GM19240 (cell line): ENCODE results near the gene PRKN.

Experiments
- DNase-seq: peaks from one replicate; pipeline ENCODE4 v3.0.0; 2011; ENCODE audit warnings: low spot score; ENCODE audit not compliant: insufficient read length

Gene PRKN

GRCh38 chr6:161682982-161683381 is 1044.6 kb downstream of the PRKN start:
- DNase-seq = no peak

GRCh38 chr6:161679980-161680538 is 1047.5 kb downstream of the PRKN start:
- DNase-seq = no peak

- no peak for DNase-seq
Measured at GRCh38 chr6:161677188-161677587, 1050.4 kb downstream of the PRKN start.

- DNase-seq = no peak
Measured at GRCh38 chr6:161676586-161676985, 1051.0 kb downstream of the PRKN start.

- DNase-seq = no peak
Measured at GRCh38 chr6:161674930-161675682, 1052.5 kb downstream of the PRKN start.

GRCh38 chr6:161673026-161673425 is 1054.5 kb downstream of the PRKN start:
- no peak for DNase-seq

GRCh38 chr6:161671117-161671516 is 1056.4 kb downstream of the PRKN start:
- DNase-seq = no peak

- DNase-seq = no peak
Measured at GRCh38 chr6:161668665-161669064, 1058.9 kb downstream of the PRKN start.

GRCh38 chr6:161667957-161668356 is 1059.6 kb downstream of the PRKN start:
- DNase-seq = no peak

GRCh38 chr6:161663682-161664081 is 1063.9 kb downstream of the PRKN start:
- no peak for DNase-seq

- DNase-seq = no peak
Measured at GRCh38 chr6:161660666-161661571, 1066.6 kb downstream of the PRKN start.

- no peak for DNase-seq
Measured at GRCh38 chr6:161658211-161658610, 1069.4 kb downstream of the PRKN start.

GRCh38 chr6:161654209-161654608 is 1073.4 kb downstream of the PRKN start:
- DNase-seq = no peak

GRCh38 chr6:161651949-161652348 is 1075.6 kb downstream of the PRKN start:
- no peak for DNase-seq

- no peak for DNase-seq
Measured at GRCh38 chr6:161649841-161650240, 1077.7 kb downstream of the PRKN start.

GRCh38 chr6:161649068-161649467 is 1078.5 kb downstream of the PRKN start:
- no peak for DNase-seq

- no peak for DNase-seq
Measured at GRCh38 chr6:161647234-161647633, 1080.3 kb downstream of the PRKN start.

GRCh38 chr6:161644521-161644920 is 1083.0 kb downstream of the PRKN start:
- DNase-seq = no peak

GRCh38 chr6:161641175-161641574 is 1086.4 kb downstream of the PRKN start:
- DNase-seq = no peak

- DNase-seq = no peak
Measured at GRCh38 chr6:161639772-161640171, 1087.8 kb downstream of the PRKN start.

GRCh38 chr6:161637658-161638057 is 1089.9 kb downstream of the PRKN start:
- no peak for DNase-seq

- no peak for DNase-seq
Measured at GRCh38 chr6:161636882-161637430, 1090.6 kb downstream of the PRKN start.
